Activated effector memory CD4-positive, alpha-beta T cell treated with anti-CD3 and anti-CD28 coated beads, Interleukin-2, amount 50 U/mL, for 16 hours (primary cell): Measurements from ENCODE around the gene MDGA2.

Experiments
- DNase-seq: peaks from one replicate; pipeline ENCODE4 v3.0.0-alpha.2; 2020

The MDGA2 gene

GRCh38 chr14:47471075-47471474, 204.3 kb downstream of the MDGA2 start:
- DNase-seq: no peak

GRCh38 chr14:47466916-47467315, 208.5 kb downstream of the MDGA2 start:
- no peak for DNase-seq

GRCh38 chr14:47454025-47454424, 221.4 kb downstream of the MDGA2 start:
- DNase-seq: no peak

GRCh38 chr14:47447076-47447475, 228.3 kb downstream of the MDGA2 start:
- DNase-seq: no peak

GRCh38 chr14:47442211-47442610, 233.2 kb downstream of the MDGA2 start:
- no peak for DNase-seq

GRCh38 chr14:47439953-47440352, 235.5 kb downstream of the MDGA2 start:
- DNase-seq: no peak

GRCh38 chr14:47438650-47439140, 236.7 kb downstream of the MDGA2 start:
- no peak for DNase-seq

- no peak for DNase-seq
These were observed 240.0 kb downstream of the MDGA2 start for GRCh38 chr14:47435331-47435965.

- no peak for DNase-seq
These were observed 247.8 kb downstream of the MDGA2 start for GRCh38 chr14:47427629-47428028.

GRCh38 chr14:47425302-47425701, 250.1 kb downstream of the MDGA2 start:
- no peak for DNase-seq

- no peak for DNase-seq
These were observed 253.2 kb downstream of the MDGA2 start for GRCh38 chr14:47422191-47422590.

GRCh38 chr14:47411523-47411922, 263.9 kb downstream of the MDGA2 start:
- DNase-seq: no peak

- DNase-seq: no peak
These were observed 283.1 kb downstream of the MDGA2 start for GRCh38 chr14:47392326-47392725.

- DNase-seq: no peak
These were observed 284.4 kb downstream of the MDGA2 start for GRCh38 chr14:47390831-47391504.

- DNase-seq: no peak
These were observed 285.9 kb downstream of the MDGA2 start for GRCh38 chr14:47389535-47389934.

GRCh38 chr14:47366006-47366405, 309.4 kb downstream of the MDGA2 start:
- no peak for DNase-seq

GRCh38 chr14:47365233-47365632, 310.2 kb downstream of the MDGA2 start:
- no peak for DNase-seq

GRCh38 chr14:47353186-47353585, 322.2 kb downstream of the MDGA2 start:
- DNase-seq: no peak

GRCh38 chr14:47346849-47347248, 328.6 kb downstream of the MDGA2 start:
- DNase-seq: no peak

- DNase-seq: no peak
These were observed 330.4 kb downstream of the MDGA2 start for GRCh38 chr14:47345016-47345415.

- no peak for DNase-seq
These were observed 342.5 kb downstream of the MDGA2 start for GRCh38 chr14:47332939-47333338.

- no peak for DNase-seq
These were observed 343.3 kb downstream of the MDGA2 start for GRCh38 chr14:47332106-47332505.

- DNase-seq: no peak
These were observed 347.0 kb downstream of the MDGA2 start for GRCh38 chr14:47328376-47328775.

- DNase-seq: no peak
These were observed 348.1 kb downstream of the MDGA2 start for GRCh38 chr14:47327336-47327735.

- no peak for DNase-seq
These were observed 352.7 kb downstream of the MDGA2 start for GRCh38 chr14:47322751-47323150.
